ENCODE results near the gene THSD4.
"Not testable (repeated sequence)": the region's sequence is repeated elsewhere in the genome, so short reads cannot be mapped to it uniquely, and the experiment has no call there.

The THSD4 gene

GRCh38 chr15:71425388-71425787 is 310.1 kb downstream of the THSD4 start:
- DNase-seq (ENCODE audit: low read depth in 2 of 2): no peak

GRCh38 chr15:71426792-71427191 is 311.5 kb downstream of the THSD4 start:
- no peak for DNase-seq (ENCODE audit: low read depth in 2 of 2)

- DNase-seq (ENCODE audit: low read depth in 2 of 2): no peak
Measured at GRCh38 chr15:71430782-71431181, 315.5 kb downstream of the THSD4 start.

GRCh38 chr15:71431343-71432336 is 316.4 kb downstream of the THSD4 start:
- no peak for DNase-seq (ENCODE audit: low read depth in 2 of 2)

- DNase-seq (ENCODE audit: low read depth in 2 of 2): no peak
Measured at GRCh38 chr15:71433402-71433801, 318.1 kb downstream of the THSD4 start.

- no peak for DNase-seq (ENCODE audit: low read depth in 2 of 2)
Measured at GRCh38 chr15:71434774-71435173, 319.5 kb downstream of the THSD4 start.

- no peak for DNase-seq (ENCODE audit: low read depth in 2 of 2)
Measured at GRCh38 chr15:71435552-71435951, 320.3 kb downstream of the THSD4 start.

GRCh38 chr15:71436854-71437253 is 321.6 kb downstream of the THSD4 start:
- DNase-seq (ENCODE audit: low read depth in 2 of 2): no peak

GRCh38 chr15:71437404-71437803 is 322.1 kb downstream of the THSD4 start:
- DNase-seq (ENCODE audit: low read depth in 2 of 2): no peak

- no peak for DNase-seq (ENCODE audit: low read depth in 2 of 2)
Measured at GRCh38 chr15:71437919-71438318, 322.6 kb downstream of the THSD4 start.

GRCh38 chr15:71439478-71439877 is 324.2 kb downstream of the THSD4 start:
- not testable (repeated sequence) for DNase-seq (ENCODE audit: low read depth in 2 of 2)

- DNase-seq (ENCODE audit: low read depth in 2 of 2): no peak
Measured at GRCh38 chr15:71440489-71441110, 325.3 kb downstream of the THSD4 start.

- DNase-seq (ENCODE audit: low read depth in 2 of 2): no peak
Measured at GRCh38 chr15:71443538-71443937, 328.3 kb downstream of the THSD4 start.

- DNase-seq (ENCODE audit: low read depth in 2 of 2): no peak
Measured at GRCh38 chr15:71444032-71444810, 328.9 kb downstream of the THSD4 start.

GRCh38 chr15:71444866-71445590 is 329.8 kb downstream of the THSD4 start:
- no peak for DNase-seq (ENCODE audit: low read depth in 2 of 2)

GRCh38 chr15:71447328-71448250 is 332.3 kb downstream of the THSD4 start:
- no peak for DNase-seq (ENCODE audit: low read depth in 2 of 2)

- DNase-seq (ENCODE audit: low read depth in 2 of 2): no peak
Measured at GRCh38 chr15:71448688-71449114, 333.4 kb downstream of the THSD4 start.

- no peak for DNase-seq (ENCODE audit: low read depth in 2 of 2)
Measured at GRCh38 chr15:71449363-71449762, 334.1 kb downstream of the THSD4 start.

- no peak for DNase-seq (ENCODE audit: low read depth in 2 of 2)
Measured at GRCh38 chr15:71449956-71450355, 334.7 kb downstream of the THSD4 start.

GRCh38 chr15:71451130-71451529 is 335.9 kb downstream of the THSD4 start:
- no peak for DNase-seq (ENCODE audit: low read depth in 2 of 2)

Measured in stimulated activated CD4-positive, alpha-beta T cell treated with anti-CD3 and anti-CD28 coated beads, Interleukin-1b, Interleukin-23, amount 100 ng/mL, for 1 hour (primary cell).